ENCODE data around the gene FBXW8.

GRCh38 chr12:116931665-116932064 lies 20.9 kb downstream of the FBXW8 start:
- TF ChIP-seq CTCF (IDR thresholded peaks at IDR 0.05) = no peak
- no peak for TF ChIP-seq POLR2A (IDR thresholded peaks at IDR 0.05)
